Measurements from ENCODE around the gene RNF222. TPM values are rescaled to one million over a fixed set of nuclear protein-coding genes. Genes with fewer than 3 reads are reported as not detected.

Gene RNF222
- total RNA-seq, 6 experiments from 2014 or later, result not detected

DNA sequence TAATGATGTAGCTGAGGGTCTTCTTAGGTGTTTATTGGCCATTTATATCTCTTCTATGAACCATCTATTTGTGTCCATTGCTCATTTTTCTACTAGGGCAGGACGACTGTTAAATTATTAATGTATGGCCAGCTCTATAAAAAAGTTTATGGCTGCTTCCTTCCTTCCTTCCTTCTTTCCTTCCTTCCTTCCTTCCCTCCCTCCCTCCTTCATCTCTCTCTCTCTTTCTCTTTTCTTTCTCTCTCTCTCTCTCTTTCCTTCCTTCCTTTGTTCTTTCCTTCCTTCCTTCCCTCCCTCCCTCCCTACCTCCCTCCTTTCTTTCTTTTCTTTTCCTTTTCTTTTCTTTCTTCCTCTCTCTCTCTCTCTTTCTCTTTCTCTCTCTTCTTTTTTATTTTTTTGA lies 20.8 kb upstream of the RNF222 start:
- TF ChIP-seq, protein P1, sequence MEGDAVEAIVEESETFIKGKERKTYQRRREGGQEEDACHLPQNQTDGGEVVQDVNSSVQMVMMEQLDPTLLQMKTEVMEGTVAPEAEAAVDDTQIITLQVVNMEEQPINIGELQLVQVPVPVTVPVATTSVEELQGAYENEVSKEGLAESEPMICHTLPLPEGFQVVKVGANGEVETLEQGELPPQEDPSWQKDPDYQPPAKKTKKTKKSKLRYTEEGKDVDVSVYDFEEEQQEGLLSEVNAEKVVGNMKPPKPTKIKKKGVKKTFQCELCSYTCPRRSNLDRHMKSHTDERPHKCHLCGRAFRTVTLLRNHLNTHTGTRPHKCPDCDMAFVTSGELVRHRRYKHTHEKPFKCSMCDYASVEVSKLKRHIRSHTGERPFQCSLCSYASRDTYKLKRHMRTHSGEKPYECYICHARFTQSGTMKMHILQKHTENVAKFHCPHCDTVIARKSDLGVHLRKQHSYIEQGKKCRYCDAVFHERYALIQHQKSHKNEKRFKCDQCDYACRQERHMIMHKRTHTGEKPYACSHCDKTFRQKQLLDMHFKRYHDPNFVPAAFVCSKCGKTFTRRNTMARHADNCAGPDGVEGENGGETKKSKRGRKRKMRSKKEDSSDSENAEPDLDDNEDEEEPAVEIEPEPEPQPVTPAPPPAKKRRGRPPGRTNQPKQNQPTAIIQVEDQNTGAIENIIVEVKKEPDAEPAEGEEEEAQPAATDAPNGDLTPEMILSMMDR (IDR thresholded peaks at IDR 0.05), result no peak
- TF ChIP-seq POLR2A (IDR thresholded peaks at IDR 0.05), result no peak
- intact Hi-C loops (cut with DNase I), result loop anchor here in 1 of 2 donors (10.0 kb wide), 1 partner anchor 56 kb away; no protein-coding TSS in a partner anchor
- no peaks in the 10 kb centered on the region for H3K9me3 ChIP-seq
- peaks cover 0 to 35% (median 19%) of the 10 kb centered on the region in 4 donors for H3K4me1 ChIP-seq
- WGBS (ENCODE audit: insufficient coverage, low coverage, low lambda C conversion rate, missing lambda C conversion rate), result 75% methylated on average over 1 of the region's 1 CpG
- DNase-seq (no peak), ATAC-seq (no peak)
- no peaks in the 10 kb centered on the region for H3K27me3 ChIP-seq
- H3K36me3 ChIP-seq, result no peaks in the 10 kb centered on the region
- H3K4me3 ChIP-seq, result no peak overlapping the region
- peak overlapping the region in 2 of 3 donors; percentile 43 to 56 for H3K27ac ChIP-seq

DNA sequence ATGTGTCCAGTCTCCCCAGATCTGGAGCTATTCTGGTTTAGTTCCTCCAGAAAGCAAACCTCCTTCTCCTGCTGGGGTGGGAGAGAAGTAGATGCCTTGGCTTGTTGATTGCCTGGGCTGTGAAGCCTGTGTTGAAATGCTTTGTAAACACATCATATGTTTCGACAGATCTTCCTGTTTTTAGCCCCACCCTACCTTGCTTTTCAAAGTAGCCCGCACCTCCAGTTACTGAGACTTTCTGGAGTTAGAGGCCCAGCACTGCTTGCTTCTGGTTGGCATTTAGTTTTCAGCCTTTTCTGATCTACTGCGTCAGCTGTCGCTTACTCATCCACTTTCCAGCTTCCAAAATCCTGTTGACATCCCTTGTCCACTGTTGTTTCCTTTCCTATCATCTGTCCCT lies 20.2 kb upstream of the RNF222 start:
- DNase-seq, result peak in 1 of 3 donors; percentile 61
- 32% methylated on average over 4 of the region's 4 CpGs for WGBS (ENCODE audit: insufficient coverage, low coverage, low lambda C conversion rate, missing lambda C conversion rate)
- Histone ChIP-seq H3K4me1 (peaks cover 0 to 39% (median 19%) of the 10 kb centered on the region in 4 donors), H3K9me3 (no peaks in the 10 kb centered on the region), H3K27me3 (no peaks in the 10 kb centered on the region), H3K36me3 (no peaks in the 10 kb centered on the region), H3K27ac (peak overlapping the region in 2 of 3 donors; percentile 43 to 56), H3K4me3 (no peak overlapping the region)
- TF ChIP-seq POLR2A (IDR thresholded peaks at IDR 0.05), result no peak
- TF ChIP-seq, protein P1 (IDR thresholded peaks at IDR 0.05), result no peak
- peak; percentile 51 to 73 (median 60) for ATAC-seq
- intact Hi-C loops (cut with DNase I), result loop anchor here in 1 of 2 donors (10.0 kb wide), 1 partner anchor 57 kb away; no protein-coding TSS in a partner anchor

DNA sequence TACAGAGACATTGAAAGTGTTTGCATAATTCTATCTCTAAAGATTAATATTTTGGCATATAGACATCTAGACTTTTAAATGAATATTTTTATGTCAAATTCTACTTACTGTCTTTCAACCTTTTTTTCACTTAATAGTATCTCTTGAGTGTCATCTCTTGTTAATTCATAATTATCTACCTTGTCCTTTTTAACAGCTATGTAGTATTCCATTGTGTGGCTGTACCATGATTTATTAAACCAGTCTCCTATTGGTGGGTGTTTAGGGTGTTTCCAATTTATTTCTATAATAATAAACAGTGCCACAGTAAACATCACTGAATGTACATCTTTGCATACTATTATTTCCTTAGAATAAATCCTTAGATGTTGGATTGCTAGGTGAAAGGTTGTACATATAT lies 16.3 kb upstream of the RNF222 start:
- intact Hi-C loops (cut with DNase I), result loop anchor here in 1 of 2 donors (10.0 kb wide), 1 partner anchor 61 kb away; no protein-coding TSS in a partner anchor
- TF ChIP-seq, protein P1 (IDR thresholded peaks at IDR 0.05), result no peak
- no peak for TF ChIP-seq POLR2A (IDR thresholded peaks at IDR 0.05)
- Histone ChIP-seq H3K4me1 (peaks cover 0 to 25% (median 5%) of the 10 kb centered on the region in 4 donors), H3K27ac (no peak overlapping the region), H3K4me3 (no peak overlapping the region), H3K36me3 (no peaks in the 10 kb centered on the region), H3K9me3 (no peaks in the 10 kb centered on the region), H3K27me3 (no peaks in the 10 kb centered on the region)
- no peak for ATAC-seq
- no peak for DNase-seq

DNA sequence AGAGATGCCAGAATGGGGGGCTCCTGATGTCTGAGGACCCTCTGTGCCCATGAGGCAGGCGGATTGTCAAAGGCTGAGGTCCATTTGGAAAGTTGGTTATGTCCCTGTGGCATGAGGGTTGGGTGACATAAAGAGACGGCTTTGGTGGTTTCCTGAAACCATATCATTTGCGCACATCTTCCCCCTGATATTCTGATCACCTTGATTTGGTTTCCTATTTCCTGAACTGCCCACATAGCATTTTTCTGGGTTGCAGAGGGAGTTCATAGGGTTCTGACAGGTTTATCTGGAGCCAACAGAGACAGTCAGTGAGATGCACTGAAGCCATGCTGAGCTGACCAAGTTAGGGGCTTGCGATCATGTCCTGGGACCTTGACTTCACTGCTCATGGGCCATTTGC lies 15.7 kb upstream of the RNF222 start:
- no peak for DNase-seq
- Histone ChIP-seq H3K9me3 (no peaks in the 10 kb centered on the region), H3K36me3 (no peaks in the 10 kb centered on the region), H3K4me1 (peaks cover 0 to 24% (median 4%) of the 10 kb centered on the region in 4 donors), H3K4me3 (no peak overlapping the region), H3K27ac (no peak overlapping the region), H3K27me3 (no peaks in the 10 kb centered on the region)
- TF ChIP-seq, protein P1 (IDR thresholded peaks at IDR 0.05), result no peak
- TF ChIP-seq POLR2A (IDR thresholded peaks at IDR 0.05), result no peak
- no peak for ATAC-seq
- intact Hi-C loops (cut with DNase I), result loop anchor here in 1 of 2 donors (10.0 kb wide), 1 partner anchor 61 kb away; no protein-coding TSS in a partner anchor
- WGBS (ENCODE audit: insufficient coverage, low coverage, low lambda C conversion rate, missing lambda C conversion rate), result 60% methylated on average over 4 of the region's 4 CpGs
